Cardiac atrium fibroblast (primary cell): ENCODE data around the gene IL17RA. TPM values are rescaled to one million over a fixed set of nuclear protein-coding genes. Genes with fewer than 3 reads are reported as not detected.

Source experiments
- total RNA-seq: library from RNA; depleted of rRNA; stranded (reverse); fragments of >200 nt; gene quantifications from 2 replicates; pipeline ENCODE4 v1.2.3, GENCODE V29; 2015

IL17RA gene
- total RNA-seq = 13.4 and 14.7 TPM in 2 replicates

DNA sequence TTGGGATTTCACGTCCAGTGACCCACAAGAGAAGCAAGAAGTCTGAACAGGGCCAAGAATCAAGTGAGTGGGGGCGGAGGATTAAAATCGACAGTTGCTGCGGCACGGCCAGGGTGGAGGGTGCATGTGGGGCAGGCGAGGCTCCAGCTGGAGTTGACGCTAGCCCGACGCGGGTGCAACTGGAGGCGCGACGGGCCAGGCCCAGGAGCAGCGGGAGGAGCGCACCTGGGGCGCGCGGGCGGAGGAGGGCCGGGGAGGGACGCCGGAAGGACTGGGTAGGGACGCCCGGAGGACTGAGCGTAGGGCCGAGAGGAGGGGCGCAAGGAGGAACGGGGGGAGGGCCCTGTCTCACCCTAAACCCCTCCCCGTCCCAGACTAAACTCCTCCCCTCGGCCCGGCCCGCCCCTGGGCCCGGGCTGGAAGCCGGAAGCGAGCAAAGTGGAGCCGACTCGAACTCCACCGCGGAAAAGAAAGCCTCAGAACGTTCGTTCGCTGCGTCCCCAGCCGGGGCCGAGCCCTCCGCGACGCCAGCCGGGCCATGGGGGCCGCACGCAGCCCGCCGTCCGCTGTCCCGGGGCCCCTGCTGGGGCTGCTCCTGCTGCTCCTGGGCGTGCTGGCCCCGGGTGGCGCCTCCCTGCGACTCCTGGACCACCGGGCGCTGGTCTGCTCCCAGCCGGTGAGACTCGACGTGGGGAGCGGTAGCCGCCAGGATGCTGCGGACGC is at the start of gene IL17RA:
TSS of gene IL17RA (plus strand) at position 447 of the 723 bp plus-strand sequence. CDS start at position 539, 92 bp downstream.

GRCh38 chr22:17121233-17122195 is 36.7 kb downstream of the IL17RA start, which contains the start of gene TMEM121B:
Gene TMEM121B (minus strand): TSS chr22:17121360. CDS start chr22:17121127, 233 bp downstream.

GRCh38 chr22:17158568-17159503 is 74.0 kb downstream of the IL17RA start, which contains the start of gene HDHD5:
Gene HDHD5 (minus strand): TSS chr22:17159277. CDS start chr22:17159251, 26 bp downstream.

Other genes starting within 250 kb of the IL17RA start
- gene GAB4, start 76.8 kb upstream of the IL17RA start, total RNA-seq = not detected in 2 replicates
- gene TMEM121B, start 36.4 kb downstream of the IL17RA start, total RNA-seq = under 0.01 TPM in 1 of 2 replicates, not detected in the other
- 55.2 and 66.8 TPM in 2 replicates for gene HDHD5, start 74.3 kb downstream of the IL17RA start, total RNA-seq
- gene ADA2, start 134.4 kb downstream of the IL17RA start, total RNA-seq = 0.32 and 1.3 TPM in 2 replicates